ENCODE measurements around the gene FJX1. TPM values are rescaled to one million over a fixed set of nuclear protein-coding genes. Genes with fewer than 3 reads are reported as not detected.

Gene FJX1
- total RNA-seq, 2 experiments from 2014 or later, result 0.63 TPM; not detected in 1

GRCh38 chr11:35633827-35634423, 15.7 kb downstream of the FJX1 start:
- Histone ChIP-seq H3K9me2 (ENCODE audit: insufficient read depth, low read length) (no peaks in the 10 kb centered on the region), H3K36me3 (ENCODE audit: insufficient read depth, low read length) (no peaks in the 10 kb centered on the region), H3K27ac (ENCODE audit: low read depth, low read length, poor library complexity, severe bottlenecking) (no peak overlapping the region), H3K4me1 (ENCODE audit: insufficient read depth, low read length, poor library complexity, severe bottlenecking) (no peaks in the 10 kb centered on the region), H2AFZ (ENCODE audit: low read length) (no peak overlapping the region), H3K9me3 (ENCODE audit: low read length) (no peaks in the 10 kb centered on the region), H4K20me1 (ENCODE audit: insufficient read depth, low read length) (no peaks in the 10 kb centered on the region), H3K4me2 (ENCODE audit: low read length) (no peak overlapping the region), H3K4me3 (ENCODE audit: low read depth, low read length, poor library complexity, severe bottlenecking) (no peak overlapping the region), H3K79me2 (ENCODE audit: insufficient read depth, low read depth, low read length) (no peaks in the 10 kb centered on the region)
- ChIA-PET POLR2A (no interaction called here), CTCF (ENCODE audit: unreplicated experiment) (no interaction called here)
- no peak for DNase-seq (ENCODE audit: low spot score)
- BruUV-seq (replicated peaks), result no TSS peak
- intact Hi-C loops (cut with micrococcal nuclease; ENCODE audit: unreplicated experiment), result no loop called here
- TF ChIP-seq EZH2phosphoT487 (IDR thresholded peaks at IDR 0.05; ENCODE audit: borderline replicate concordance, low read depth, low read length), result no peak
- TF ChIP-seq, protein P1, sequence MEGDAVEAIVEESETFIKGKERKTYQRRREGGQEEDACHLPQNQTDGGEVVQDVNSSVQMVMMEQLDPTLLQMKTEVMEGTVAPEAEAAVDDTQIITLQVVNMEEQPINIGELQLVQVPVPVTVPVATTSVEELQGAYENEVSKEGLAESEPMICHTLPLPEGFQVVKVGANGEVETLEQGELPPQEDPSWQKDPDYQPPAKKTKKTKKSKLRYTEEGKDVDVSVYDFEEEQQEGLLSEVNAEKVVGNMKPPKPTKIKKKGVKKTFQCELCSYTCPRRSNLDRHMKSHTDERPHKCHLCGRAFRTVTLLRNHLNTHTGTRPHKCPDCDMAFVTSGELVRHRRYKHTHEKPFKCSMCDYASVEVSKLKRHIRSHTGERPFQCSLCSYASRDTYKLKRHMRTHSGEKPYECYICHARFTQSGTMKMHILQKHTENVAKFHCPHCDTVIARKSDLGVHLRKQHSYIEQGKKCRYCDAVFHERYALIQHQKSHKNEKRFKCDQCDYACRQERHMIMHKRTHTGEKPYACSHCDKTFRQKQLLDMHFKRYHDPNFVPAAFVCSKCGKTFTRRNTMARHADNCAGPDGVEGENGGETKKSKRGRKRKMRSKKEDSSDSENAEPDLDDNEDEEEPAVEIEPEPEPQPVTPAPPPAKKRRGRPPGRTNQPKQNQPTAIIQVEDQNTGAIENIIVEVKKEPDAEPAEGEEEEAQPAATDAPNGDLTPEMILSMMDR (conservative IDR thresholded peaks at IDR 0.05; ENCODE audit: low read length), result no peak

DNA sequence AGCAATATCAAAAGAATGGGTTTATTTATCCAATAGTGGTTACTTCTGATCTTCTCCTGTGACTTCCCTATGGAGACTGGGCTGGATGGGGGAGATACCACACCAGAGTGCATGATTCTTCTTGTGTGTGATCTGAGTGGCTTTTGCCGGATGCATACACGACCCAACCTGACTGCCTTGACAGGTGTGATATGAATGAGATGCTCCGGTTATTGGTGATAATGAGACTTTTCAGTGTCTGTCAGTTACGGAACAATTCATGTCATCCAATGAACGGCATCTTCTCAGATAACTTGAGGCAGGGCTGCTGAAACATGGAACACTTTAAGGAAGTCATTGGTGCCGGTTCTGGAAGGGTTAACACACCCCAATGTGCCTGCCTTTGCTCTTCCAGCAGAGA, 17.7 kb downstream of the FJX1 start:
- no peaks in the 10 kb centered on the region for H3K4me1 ChIP-seq (ENCODE audit: insufficient read depth, low read length, poor library complexity, severe bottlenecking)
- DNase-seq (ENCODE audit: low spot score), result no peak
- H2AFZ ChIP-seq (ENCODE audit: low read length), result no peak overlapping the region
- no peaks in the 10 kb centered on the region for H3K79me2 ChIP-seq (ENCODE audit: insufficient read depth, low read depth, low read length)
- CTCF ChIA-PET (ENCODE audit: unreplicated experiment), result no interaction called here
- H3K4me2 ChIP-seq (ENCODE audit: low read length), result no peak overlapping the region
- H3K36me3 ChIP-seq (ENCODE audit: insufficient read depth, low read length), result no peaks in the 10 kb centered on the region
- no peaks in the 10 kb centered on the region for H4K20me1 ChIP-seq (ENCODE audit: insufficient read depth, low read length)
- H3K27ac ChIP-seq (ENCODE audit: low read depth, low read length, poor library complexity, severe bottlenecking), result no peak overlapping the region
- intact Hi-C loops (cut with micrococcal nuclease; ENCODE audit: unreplicated experiment), result no loop called here
- TF ChIP-seq, protein P1 (conservative IDR thresholded peaks at IDR 0.05; ENCODE audit: low read length), result no peak
- no peak for TF ChIP-seq EZH2phosphoT487 (IDR thresholded peaks at IDR 0.05; ENCODE audit: borderline replicate concordance, low read depth, low read length)
- no peak overlapping the region for H3K4me3 ChIP-seq (ENCODE audit: low read depth, low read length, poor library complexity, severe bottlenecking)
- no TSS peak for BruUV-seq (replicated peaks)
- no peaks in the 10 kb centered on the region for H3K9me2 ChIP-seq (ENCODE audit: insufficient read depth, low read length)
- no peaks in the 10 kb centered on the region for H3K9me3 ChIP-seq (ENCODE audit: low read length)
- POLR2A ChIA-PET, result no interaction called here

GRCh38 chr11:35639591-35640179, 21.4 kb downstream of the FJX1 start:
- DNase-seq (ENCODE audit: low spot score), result no peak
- H3K4me2 ChIP-seq (ENCODE audit: low read length), result no peak overlapping the region
- POLR2A ChIA-PET, result no interaction called here
- H4K20me1 ChIP-seq (ENCODE audit: insufficient read depth, low read length), result no peaks in the 10 kb centered on the region
- H3K79me2 ChIP-seq (ENCODE audit: insufficient read depth, low read depth, low read length), result no peaks in the 10 kb centered on the region
- no TSS peak for BruUV-seq (replicated peaks)
- H3K9me3 ChIP-seq (ENCODE audit: low read length), result no peaks in the 10 kb centered on the region
- H3K36me3 ChIP-seq (ENCODE audit: insufficient read depth, low read length), result no peaks in the 10 kb centered on the region
- no peaks in the 10 kb centered on the region for H3K9me2 ChIP-seq (ENCODE audit: insufficient read depth, low read length)
- no peak overlapping the region for H3K4me3 ChIP-seq (ENCODE audit: low read depth, low read length, poor library complexity, severe bottlenecking)
- intact Hi-C loops (cut with micrococcal nuclease; ENCODE audit: unreplicated experiment), result no loop called here
- CTCF ChIA-PET (ENCODE audit: unreplicated experiment), result no interaction called here
- no peak for TF ChIP-seq EZH2phosphoT487 (IDR thresholded peaks at IDR 0.05; ENCODE audit: borderline replicate concordance, low read depth, low read length)
- TF ChIP-seq, protein P1 (conservative IDR thresholded peaks at IDR 0.05; ENCODE audit: low read length), result no peak
- no peaks in the 10 kb centered on the region for H3K4me1 ChIP-seq (ENCODE audit: insufficient read depth, low read length, poor library complexity, severe bottlenecking)
- H2AFZ ChIP-seq (ENCODE audit: low read length), result no peak overlapping the region
- H3K27ac ChIP-seq (ENCODE audit: low read depth, low read length, poor library complexity, severe bottlenecking), result no peak overlapping the region

All from OCI-LY7 (cell line).